B cell (primary cell): ENCODE results near the gene FOXD1. TPM values are rescaled to one million over a fixed set of nuclear protein-coding genes. Genes with fewer than 3 reads are reported as not detected.
"Not testable (repeated sequence)": the region's sequence is repeated elsewhere in the genome, so short reads cannot be mapped to it uniquely, and the experiment has no call there.

Experiments used
- ATAC-seq: fragments of 200-7000 bp; cut with Tn5 transposase; one replicate; pipeline ENCODE4 v1.10.0; 2021; ENCODE audit warnings: low read depth, mild to moderate bottlenecking, moderate number of reproducible peaks, moderate library complexity
- CTCF ChIA-PET: fragments of 350-600 bp; sonication (Branson Sonifier 250); formaldehyde crosslinking; loops from one replicate; lab custom pipeline; 2021; ENCODE audit warnings: antibody characterized with exemption, inconsistent platforms; lab: Charles Lee
- POLR2A ChIA-PET: fragments of 350-600 bp; sonication (Branson Sonifier 250); formaldehyde crosslinking; loops from one replicate; lab custom pipeline; 2021; ENCODE audit warnings: antibody characterized with exemption; lab: Charles Lee
- DNase-seq: peaks from one replicate; pipeline ENCODE4 v3.0.0; 2013
- H2AFZ ChIP-seq: 2 replicates; pipeline ENCODE4 v1.6.1; 2012; ENCODE audit warnings: mild to moderate bottlenecking, low read depth, low read length; ENCODE audit not compliant: insufficient read depth, poor library complexity, severe bottlenecking
- H3K27ac ChIP-seq, 2 donors: 1 replicate in 1 of 2; 2 replicates in 1 of 2; pipeline ENCODE4 v1.5.1; 2012 to 2013; ENCODE audit warnings: low read length in 2 of 2, mild to moderate bottlenecking in 2 of 2, moderate library complexity in 1 of 2
- H3K27me3 ChIP-seq, 4 experiments: fragments of 200-600 bp in 1 of 4; sonication (generic) in 1 of 4; replicated peaks in 1 of 4; 1 replicate in 2 of 4; 2 replicates in 2 of 4; pipeline versions ENCODE4 v1.6.1 to v1.7.0; 2013 to 2016; ENCODE audit warnings: low read length in 3 of 4, mild to moderate bottlenecking in 2 of 4, mixed read lengths in 1 of 4, moderate library complexity in 1 of 4; ENCODE audit not compliant: insufficient read depth in 4 of 4, control insufficient read depth in 3 of 4; ENCODE audit errors: control extremely low read depth in 1 of 4
- H3K36me3 ChIP-seq, 2 experiments: replicated peaks in 1 of 2; 1 replicate in 1 of 2; 2 replicates in 1 of 2; pipeline versions ENCODE4 v1.6.1 to v1.7.1; 2013; ENCODE audit warnings: low read length in 1 of 2; ENCODE audit not compliant: insufficient read depth in 2 of 2, control insufficient read depth in 1 of 2; ENCODE audit errors: control extremely low read depth in 1 of 2, extremely low read depth in 1 of 2
- H3K4me1 ChIP-seq, 2 donors: fragments of 200-600 bp in 1 of 2; sonication (generic) in 1 of 2; 1 replicate in 1 of 2; 2 replicates in 1 of 2; pipeline versions ENCODE4 v1.5.1 to v1.6.1; 2013 to 2017; ENCODE audit warnings: low read length in 2 of 2; ENCODE audit not compliant: control insufficient read depth in 2 of 2, insufficient read depth in 2 of 2
- H3K4me2 ChIP-seq: replicated peaks from 2 replicates; pipeline ENCODE3; 2012; ENCODE audit warnings: mild to moderate bottlenecking, low read depth, low read length; ENCODE audit not compliant: poor library complexity, severe bottlenecking
- H3K4me3 ChIP-seq, 5 experiments: fragments of 200-600 bp in 1 of 5; sonication (generic) in 1 of 5; 1 replicate in 3 of 5; 2 replicates in 2 of 5; pipeline versions ENCODE4 v1.5.1 to v1.7.0; 2011 to 2016; ENCODE audit warnings: low read length in 4 of 5, mild to moderate bottlenecking in 4 of 5, low read depth in 2 of 5, control low read depth in 1 of 5, moderate library complexity in 1 of 5; ENCODE audit not compliant: insufficient read depth in 1 of 5; ENCODE audit errors: control extremely low read depth in 1 of 5, extremely low read depth in 1 of 5
- H3K79me2 ChIP-seq: fragments of 200-600 bp; sonication (generic); one replicate; pipeline ENCODE4 v1.6.0; 2016; ENCODE audit warnings: low read length; ENCODE audit not compliant: control insufficient read depth, insufficient read depth
- H3K9ac ChIP-seq: fragments of 200-600 bp; sonication (generic); 2 replicates; pipeline ENCODE4 v1.6.1; 2017; ENCODE audit warnings: mild to moderate bottlenecking, low read length, moderate library complexity
- H3K9me3 ChIP-seq, 3 donors: one replicate each; pipeline versions ENCODE4 v1.6.1 to v1.7.1; 2013; ENCODE audit warnings: low read length in 2 of 3; ENCODE audit not compliant: control insufficient read depth in 2 of 3, insufficient read depth in 1 of 3; ENCODE audit errors: control extremely low read depth in 1 of 3
- H4K20me1 ChIP-seq: 2 replicates; pipeline ENCODE4 v1.6.0; 2012; ENCODE audit warnings: mild to moderate bottlenecking, low read length; ENCODE audit not compliant: insufficient read depth, control insufficient read depth, poor library complexity, severe bottlenecking
- H3K27ac Mint-ChIP-seq: one replicate; pipeline ENCODE4 v1.8.0; 2021; ENCODE audit warnings: mixed read lengths
- H3K27me3 Mint-ChIP-seq: one replicate; pipeline ENCODE4 v1.8.0; 2021; ENCODE audit warnings: mixed read lengths
- H3K4me1 Mint-ChIP-seq: one replicate; pipeline ENCODE4 v1.8.0; 2021; ENCODE audit warnings: mixed read lengths
- H3K4me3 Mint-ChIP-seq: one replicate; pipeline ENCODE4 v1.8.0; 2021; ENCODE audit warnings: mixed read lengths
- H3K9me3 Mint-ChIP-seq: one replicate; pipeline ENCODE4 v1.8.0; 2022; ENCODE audit warnings: mixed read lengths; ENCODE audit not compliant: insufficient read depth
- EZH2 ChIP-seq: IDR thresholded peaks from 2 replicates; pipeline ENCODE4 v1.6.1; 2012; ENCODE audit warnings: borderline replicate concordance, low read depth, mild to moderate bottlenecking, moderate library complexity, low read length; ENCODE audit not compliant: insufficient read depth, poor library complexity, severe bottlenecking
- WGBS: methylation state at CpG from one replicate; pipeline ENCODE4 v1.1.5; 2013; ENCODE audit warnings: missing lambda C conversion rate; ENCODE audit not compliant: insufficient coverage; 5-methylcytosine and 5-hydroxymethylcytosine counted together
- intact Hi-C: fragments of 100-400 bp; cut with micrococcal nuclease; formaldehyde crosslinking; loops from one replicate; pipeline ENCODE4 v1.10.0; 2022
- polyA plus RNA-seq: library from polyadenylated mRNA; depleted of rRNA; stranded (reverse); fragments of >200 nt; gene quantifications from 2 replicates; pipeline ENCODE4 v1.2.3, GENCODE V29; 2012
- total RNA-seq, 2 donors: library from RNA; stranded (reverse); fragments of 120-200 nt in 1 of 2; gene quantifications; 1 replicate in 1 of 2; 2 replicates in 1 of 2; pipeline versions ENCODE4 v1.2.3 to v1.2.4, GENCODE V29; 2013 to 2022

FOXD1 gene
- total and polyA plus RNA-seq, 2 donors (not counting 1 experiment from before 2014, with no cell fraction given): 0.34 to 0.49 TPM

DNA sequence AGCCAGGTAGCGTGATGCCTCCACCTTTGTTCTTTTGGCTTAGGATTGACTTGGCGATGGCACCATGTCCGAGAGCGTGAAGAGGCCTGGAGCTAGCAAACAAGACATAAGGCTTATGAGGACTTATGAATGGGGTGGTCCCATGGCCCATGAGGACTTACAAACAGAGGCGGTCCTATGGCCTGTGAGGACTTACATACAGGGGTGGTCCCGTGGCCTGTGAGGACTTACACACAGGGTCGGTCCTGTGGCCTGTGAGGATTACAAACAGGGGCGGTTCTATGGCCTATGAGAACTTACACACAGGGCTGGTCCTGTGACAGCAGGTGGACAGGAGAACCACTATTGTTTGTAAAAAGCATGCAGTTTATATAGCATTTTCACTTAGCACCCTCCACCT, 21.3 kb upstream of the FOXD1 start:
- Mint-ChIP-seq H3K4me1 (no peaks in the 10 kb centered on the region), H3K9me3 (peaks cover 2% of the 10 kb centered on the region), H3K27ac (no peak overlapping the region), H3K4me3 (no peak overlapping the region), H3K27me3 (peaks cover 40% of the 10 kb centered on the region)
- Histone ChIP-seq H3K79me2 (no peaks in the 10 kb centered on the region), H3K27ac (no peak overlapping the region), H3K27me3 (peaks cover 0 to 4% (median 3%) of the 10 kb centered on the region in 4 experiments), H3K36me3 (no peaks in the 10 kb centered on the region), H3K9me3 (peaks cover 0 to 3% (median 0%) of the 10 kb centered on the region in 3 donors), H2AFZ (no peak overlapping the region), H3K4me2 (no peak overlapping the region), H3K9ac (no peak overlapping the region), H4K20me1 (no peaks in the 10 kb centered on the region), H3K4me3 (no peak overlapping the region), H3K4me1 (no peaks in the 10 kb centered on the region)
- DNase-seq: no peak
- intact Hi-C loops: no loop called here
- TF ChIP-seq EZH2: no peak
- WGBS: 100% methylated on average over 7 of the region's 8 CpGs
- CTCF ChIA-PET: interaction anchor here (1.0 kb wide), 1 partner anchor 8 kb away, joined by 3 read pairs; no protein-coding TSS in a partner anchor
- no peak for ATAC-seq
- POLR2A ChIA-PET: no interaction called here

GRCh38 chr5:73468638-73469037, 20.1 kb upstream of the FOXD1 start:
- not testable (repeated sequence) for H3K4me1 Mint-ChIP-seq, H3K9me3 ChIP-seq

More at GRCh38 chr5:73468638-73469037, 20.1 kb upstream of the FOXD1 start:
- H3K27me3 Mint-ChIP-seq: peaks cover 45% of the 10 kb centered on the region
- 100% methylated on average over 1 of the region's 3 CpGs for WGBS
- H3K27ac ChIP-seq, H3K79me2 ChIP-seq, H3K27ac Mint-ChIP-seq, H3K4me1 ChIP-seq, intact Hi-C loops, H3K4me2 ChIP-seq, H4K20me1 ChIP-seq, ATAC-seq, H3K9me3 Mint-ChIP-seq, H3K9ac ChIP-seq, CTCF ChIA-PET, H3K36me3 ChIP-seq, POLR2A ChIA-PET, H3K27me3 ChIP-seq, H3K4me3 ChIP-seq, H3K4me3 Mint-ChIP-seq, DNase-seq, H2AFZ ChIP-seq: not testable (repeated sequence)
